ENCODE data around the gene LRRC7.
"Not testable (repeated sequence)": the region's sequence is repeated elsewhere in the genome, so short reads cannot be mapped to it uniquely, and the experiment has no call there.

DNA sequence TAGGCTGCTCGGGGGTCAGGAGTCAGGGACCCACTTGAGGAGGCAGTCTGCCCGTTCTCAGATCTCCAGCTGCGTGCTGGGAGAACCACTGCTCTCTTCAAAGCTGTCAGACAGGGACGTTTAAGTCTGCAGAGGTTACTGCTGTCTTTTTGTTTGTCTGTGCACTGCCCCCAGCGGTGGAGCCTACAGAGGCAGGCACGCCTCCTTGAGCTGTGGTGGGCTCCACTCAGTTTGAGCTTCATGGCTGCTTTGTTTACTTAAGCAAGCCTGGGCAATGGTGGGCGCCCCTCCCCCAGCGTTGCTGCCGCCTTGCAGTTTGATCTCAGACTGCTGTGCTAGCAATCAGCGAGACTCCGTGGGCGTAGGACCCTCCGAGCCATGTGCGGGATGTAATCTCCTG, 360.5 kb downstream of the LRRC7 start:
- TF ChIP-seq, protein P1, sequence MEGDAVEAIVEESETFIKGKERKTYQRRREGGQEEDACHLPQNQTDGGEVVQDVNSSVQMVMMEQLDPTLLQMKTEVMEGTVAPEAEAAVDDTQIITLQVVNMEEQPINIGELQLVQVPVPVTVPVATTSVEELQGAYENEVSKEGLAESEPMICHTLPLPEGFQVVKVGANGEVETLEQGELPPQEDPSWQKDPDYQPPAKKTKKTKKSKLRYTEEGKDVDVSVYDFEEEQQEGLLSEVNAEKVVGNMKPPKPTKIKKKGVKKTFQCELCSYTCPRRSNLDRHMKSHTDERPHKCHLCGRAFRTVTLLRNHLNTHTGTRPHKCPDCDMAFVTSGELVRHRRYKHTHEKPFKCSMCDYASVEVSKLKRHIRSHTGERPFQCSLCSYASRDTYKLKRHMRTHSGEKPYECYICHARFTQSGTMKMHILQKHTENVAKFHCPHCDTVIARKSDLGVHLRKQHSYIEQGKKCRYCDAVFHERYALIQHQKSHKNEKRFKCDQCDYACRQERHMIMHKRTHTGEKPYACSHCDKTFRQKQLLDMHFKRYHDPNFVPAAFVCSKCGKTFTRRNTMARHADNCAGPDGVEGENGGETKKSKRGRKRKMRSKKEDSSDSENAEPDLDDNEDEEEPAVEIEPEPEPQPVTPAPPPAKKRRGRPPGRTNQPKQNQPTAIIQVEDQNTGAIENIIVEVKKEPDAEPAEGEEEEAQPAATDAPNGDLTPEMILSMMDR (IDR thresholded peaks at IDR 0.05): not testable (repeated sequence)
- not testable (repeated sequence) for TF ChIP-seq POLR2A (IDR thresholded peaks at IDR 0.05)
